ENCODE data around the gene PLCB4.

GRCh38 chr20:9196110-9196509, 127.2 kb downstream of the PLCB4 start:
- TF ChIP-seq ELF1 (IDR thresholded peaks at IDR 0.05) = no peak
- TF ChIP-seq, protein P1, sequence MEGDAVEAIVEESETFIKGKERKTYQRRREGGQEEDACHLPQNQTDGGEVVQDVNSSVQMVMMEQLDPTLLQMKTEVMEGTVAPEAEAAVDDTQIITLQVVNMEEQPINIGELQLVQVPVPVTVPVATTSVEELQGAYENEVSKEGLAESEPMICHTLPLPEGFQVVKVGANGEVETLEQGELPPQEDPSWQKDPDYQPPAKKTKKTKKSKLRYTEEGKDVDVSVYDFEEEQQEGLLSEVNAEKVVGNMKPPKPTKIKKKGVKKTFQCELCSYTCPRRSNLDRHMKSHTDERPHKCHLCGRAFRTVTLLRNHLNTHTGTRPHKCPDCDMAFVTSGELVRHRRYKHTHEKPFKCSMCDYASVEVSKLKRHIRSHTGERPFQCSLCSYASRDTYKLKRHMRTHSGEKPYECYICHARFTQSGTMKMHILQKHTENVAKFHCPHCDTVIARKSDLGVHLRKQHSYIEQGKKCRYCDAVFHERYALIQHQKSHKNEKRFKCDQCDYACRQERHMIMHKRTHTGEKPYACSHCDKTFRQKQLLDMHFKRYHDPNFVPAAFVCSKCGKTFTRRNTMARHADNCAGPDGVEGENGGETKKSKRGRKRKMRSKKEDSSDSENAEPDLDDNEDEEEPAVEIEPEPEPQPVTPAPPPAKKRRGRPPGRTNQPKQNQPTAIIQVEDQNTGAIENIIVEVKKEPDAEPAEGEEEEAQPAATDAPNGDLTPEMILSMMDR (IDR thresholded peaks at IDR 0.05) = no peak
- no peak for TF ChIP-seq TAF1 (IDR thresholded peaks at IDR 0.05; ENCODE audit: borderline replicate concordance, low read depth, low read length)
- no peak for TF ChIP-seq MXI1 (IDR thresholded peaks at IDR 0.05; ENCODE audit: low read depth, low read length)
- TF ChIP-seq JUND (IDR thresholded peaks at IDR 0.05) = no peak
- no peak for TF ChIP-seq NRF1 (IDR thresholded peaks at IDR 0.05; ENCODE audit: low read depth, low read length)
- no peak for TF ChIP-seq TEAD4 (IDR thresholded peaks at IDR 0.05; ENCODE audit: borderline replicate concordance, insufficient read depth)
- TF ChIP-seq RXRA (IDR thresholded peaks at IDR 0.05; ENCODE audit: borderline replicate concordance, low read depth) = no peak
- no peak for TF ChIP-seq RFX5 (IDR thresholded peaks at IDR 0.05; ENCODE audit: low read length)
- TF ChIP-seq NFIC (IDR thresholded peaks at IDR 0.05; ENCODE audit: borderline replicate concordance) = no peak
- TF ChIP-seq EP300 (IDR thresholded peaks at IDR 0.05; ENCODE audit: borderline replicate concordance in 1 of 2, low read depth in 1 of 2, low read length in 1 of 2) = no peak
- TF ChIP-seq USF2 (IDR thresholded peaks at IDR 0.05; ENCODE audit: borderline replicate concordance, low read depth, low read length) = no peak
- TF ChIP-seq MAX (IDR thresholded peaks at IDR 0.05; ENCODE audit: low read depth) = no peak

All from SK-N-SH (cell line).